ENCODE measurements around the gene PLCG2. TPM values are rescaled to one million over a fixed set of nuclear protein-coding genes. Genes with fewer than 3 reads are reported as not detected.
"Not testable (repeated sequence)": the region's sequence is repeated elsewhere in the genome, so short reads cannot be mapped to it uniquely, and the experiment has no call there.

The PLCG2 gene
- total RNA-seq, 1 experiment from 2014 or later, result 14.4 TPM

- DNase-seq, result no peak
- TF ChIP-seq CTCF (IDR thresholded peaks at IDR 0.05; ENCODE audit: insufficient read depth in 1 of 2, low read depth in 1 of 2, low read length in 1 of 2, severe bottlenecking in 1 of 2, unreplicated experiment in 1 of 2), result no peak
- Histone ChIP-seq H3K4me3 (ENCODE audit: low read depth, low read length) (no peak overlapping the region), H3K9me3 (no peaks in the 10 kb centered on the region), H3K27me3 (replicated peaks; ENCODE audit: control insufficient read depth, insufficient read depth, low read length) (no peaks in the 10 kb centered on the region), H3K4me1 (peaks cover 8% of the 10 kb centered on the region; the same call in 1 of the 2 replicates), H3K36me3 (ENCODE audit: control insufficient read depth, insufficient read depth, low read length) (no peaks in the 10 kb centered on the region)
- intact Hi-C loops (cut with micrococcal nuclease; ENCODE audit: unreplicated experiment), result no loop called here
- Mint-ChIP-seq H3K27ac (ENCODE audit: unreplicated experiment) (no peak overlapping the region), H3K9me3 (ENCODE audit: unreplicated experiment) (no peaks in the 10 kb centered on the region), H3K4me1 (ENCODE audit: low read depth, unreplicated experiment) (no peaks in the 10 kb centered on the region), H3K4me3 (ENCODE audit: unreplicated experiment) (no peak overlapping the region), H3K36me3 (ENCODE audit: insufficient read depth, unreplicated experiment) (peaks cover 6% of the 10 kb centered on the region), H3K27me3 (ENCODE audit: insufficient read depth, unreplicated experiment) (no peaks in the 10 kb centered on the region)
- ChIA-PET POLR2A (no interaction called here), CTCF (interaction anchor here (0.7 kb wide), 1 partner anchor 8 kb away, joined by 3 read pairs; no protein-coding TSS in a partner anchor)
- BruUV-seq (replicated peaks), result no TSS peak
Observed at GRCh38 chr16:81756615-81757356, 22.3 kb upstream of the PLCG2 start.

- Mint-ChIP-seq H3K36me3 (ENCODE audit: insufficient read depth, unreplicated experiment) (peaks cover 6% of the 10 kb centered on the region), H3K27me3 (ENCODE audit: insufficient read depth, unreplicated experiment) (no peaks in the 10 kb centered on the region), H3K9me3 (ENCODE audit: unreplicated experiment) (no peaks in the 10 kb centered on the region), H3K27ac (ENCODE audit: unreplicated experiment) (no peak overlapping the region), H3K4me3 (ENCODE audit: unreplicated experiment) (no peak overlapping the region), H3K4me1 (ENCODE audit: low read depth, unreplicated experiment) (no peaks in the 10 kb centered on the region)
- Histone ChIP-seq H3K4me3 (ENCODE audit: low read depth, low read length) (no peak overlapping the region), H3K4me1 (peaks cover 8% of the 10 kb centered on the region; the same call in 1 of the 2 replicates), H3K36me3 (ENCODE audit: control insufficient read depth, insufficient read depth, low read length) (no peaks in the 10 kb centered on the region), H3K27me3 (replicated peaks; ENCODE audit: control insufficient read depth, insufficient read depth, low read length) (no peaks in the 10 kb centered on the region), H3K9me3 (no peaks in the 10 kb centered on the region)
- no TSS peak for BruUV-seq (replicated peaks)
- no peak for TF ChIP-seq CTCF (IDR thresholded peaks at IDR 0.05; ENCODE audit: insufficient read depth in 1 of 2, low read depth in 1 of 2, low read length in 1 of 2, severe bottlenecking in 1 of 2, unreplicated experiment in 1 of 2)
- ChIA-PET POLR2A (no interaction called here), CTCF (interaction anchor here (0.7 to 0.8 kb wide), 2 partner anchors 10 to 215 kb away, joined by 4 read pairs; no protein-coding TSS in a partner anchor)
- intact Hi-C loops (cut with micrococcal nuclease; ENCODE audit: unreplicated experiment), result no loop called here
- DNase-seq, result no peak
Observed at GRCh38 chr16:81758376-81758775, 20.7 kb upstream of the PLCG2 start.

- H3K27me3 Mint-ChIP-seq (ENCODE audit: insufficient read depth, unreplicated experiment); H3K4me1 Mint-ChIP-seq (ENCODE audit: low read depth, unreplicated experiment); POLR2A ChIA-PET; BruUV-seq (replicated peaks); H3K27me3 ChIP-seq (replicated peaks; ENCODE audit: control insufficient read depth, insufficient read depth, low read length); H3K4me3 Mint-ChIP-seq (ENCODE audit: unreplicated experiment); DNase-seq; H3K36me3 Mint-ChIP-seq (ENCODE audit: insufficient read depth, unreplicated experiment); H3K4me3 ChIP-seq (ENCODE audit: low read depth, low read length); H3K9me3 ChIP-seq; H3K9me3 Mint-ChIP-seq (ENCODE audit: unreplicated experiment); H3K4me1 ChIP-seq; H3K27ac Mint-ChIP-seq (ENCODE audit: unreplicated experiment); intact Hi-C loops (cut with micrococcal nuclease; ENCODE audit: unreplicated experiment); H3K36me3 ChIP-seq (ENCODE audit: control insufficient read depth, insufficient read depth, low read length); CTCF ChIA-PET: not testable (repeated sequence)
Observed at GRCh38 chr16:81762322-81762721, 16.8 kb upstream of the PLCG2 start.

Measured in Caco-2 (cell line).